Panc1 (cell line): ENCODE measurements around the gene GZMB. TPM values are rescaled to one million over a fixed set of nuclear protein-coding genes. Genes with fewer than 3 reads are reported as not detected.

ENCODE experiments used
- ATAC-seq: fragments of 200-7000 bp; cut with Tn5 transposase; 2 replicates; pipeline ENCODE4 v1.9.1; 2020; ENCODE audit warnings: mild to moderate bottlenecking, moderate library complexity
- BruUV-seq: library from RNA; stranded (reverse); fragments of 400-500 nt; replicated peaks from 2 replicates; lab custom pipeline; 2021; lab: Mats Ljungman, UMichigan
- CTCF ChIA-PET: fragments of 300-600 bp; sonication (Branson Sonifier 250); formaldehyde crosslinking; loops from one replicate; lab custom pipeline; 2022; ENCODE audit warnings: antibody characterized with exemption; lab: Charles Lee
- POLR2A ChIA-PET: fragments of 300-600 bp; sonication (Branson Sonifier 250); formaldehyde crosslinking; loops from one replicate; lab custom pipeline; 2022; ENCODE audit warnings: antibody characterized with exemption; lab: Charles Lee
- DNase-seq: peaks from one replicate; pipeline ENCODE4 v3.0.0-alpha.2; 2010; ENCODE audit warnings: low read depth, low spot score
- H3K27ac ChIP-seq: 2 replicates; pipeline ENCODE4 v1.5.1; 2011; ENCODE audit warnings: mild to moderate bottlenecking, low read length, inconsistent platforms
- H3K27me3 ChIP-seq: fragments of 200-500 bp; sonication (Bioruptor generic); 2 replicates; pipeline ENCODE4 v1.6.0; 2014; ENCODE audit warnings: low read length, inconsistent platforms; ENCODE audit not compliant: control insufficient read depth, insufficient read depth
- H3K36me3 ChIP-seq: fragments of 200-500 bp; sonication (Bioruptor generic); 2 replicates; pipeline ENCODE4 v1.5.1; 2014; ENCODE audit warnings: inconsistent platforms, mild to moderate bottlenecking, low read length, moderate library complexity; ENCODE audit not compliant: control insufficient read depth, insufficient read depth
- H3K4me1 ChIP-seq: 2 replicates; pipeline ENCODE4 v1.5.1; 2011; ENCODE audit warnings: inconsistent platforms, mild to moderate bottlenecking, low read length, moderate library complexity; ENCODE audit not compliant: control insufficient read depth, insufficient read depth
- H3K4me3 ChIP-seq, 2 experiments: 2 replicates each; pipeline ENCODE4 v1.5.1; 2011 to 2012; ENCODE audit warnings: low read depth in 2 of 2, low read length in 2 of 2, mild to moderate bottlenecking in 2 of 2, inconsistent platforms in 1 of 2, moderate library complexity in 1 of 2
- H3K9me3 ChIP-seq: fragments of 200-500 bp; sonication (Bioruptor generic); 2 replicates; pipeline ENCODE4 v1.5.1; 2014; ENCODE audit warnings: low read depth, mild to moderate bottlenecking, inconsistent platforms, low read length, moderate library complexity; ENCODE audit not compliant: control insufficient read depth, insufficient read depth
- POLR2AphosphoS5 ChIP-seq: IDR thresholded peaks from 2 replicates; pipeline ENCODE4 v1.6.1; 2012; ENCODE audit warnings: mild to moderate bottlenecking, low read depth, low read length, moderate library complexity
- SIN3A ChIP-seq: IDR thresholded peaks from 2 replicates; pipeline ENCODE4 v1.6.1; 2012; ENCODE audit warnings: low read depth, mild to moderate bottlenecking, low read length, moderate library complexity, borderline replicate concordance; ENCODE audit not compliant: insufficient read depth
- TCF7L2 ChIP-seq: IDR thresholded peaks from 2 replicates; pipeline ENCODE4 v1.6.1; 2011; ENCODE audit warnings: mild to moderate bottlenecking, low read depth, low read length, inconsistent platforms
- in situ Hi-C: cut with HindIII; loops from 2 replicates; pipeline ENCODE4 v1.10.0; 2016; ENCODE audit warnings: low sequenced_read_pairs, low pct_unique_long_range_greater_than_20kb
- intact Hi-C: fragments of 100-400 bp; cut with micrococcal nuclease; formaldehyde crosslinking; loops from one replicate; pipeline ENCODE4 v1.10.0; 2022; ENCODE audit not compliant: unreplicated experiment
- total RNA-seq: library from RNA; stranded (reverse); gene quantifications from one replicate; pipeline ENCODE4 v1.2.1, GENCODE V29; 2021; ENCODE audit not compliant: unreplicated experiment
- TF ChIP-seq, protein P1 (sequence below), 2 experiments: IDR thresholded peaks; 2 replicates each; pipeline ENCODE4 v1.6.1; 2011 to 2012; ENCODE audit warnings: low read depth in 2 of 2, control low read depth in 1 of 2, low read length in 1 of 2, mild to moderate bottlenecking in 1 of 2, moderate library complexity in 1 of 2; ENCODE audit not compliant: insufficient read depth in 1 of 2
- TF ChIP-seq, protein P2 (sequence below): fragments of 450-650 bp; IDR thresholded peaks from 2 replicates; pipeline ENCODE4 v1.5.1; 2017; ENCODE audit warnings: mild to moderate bottlenecking

GZMB gene
- total RNA-seq, 1 experiment from 2014 or later = 1.2 TPM

GRCh38 chr14:24613747-24614146 lies 20.2 kb downstream of the GZMB start:
- H3K36me3 ChIP-seq = no peaks in the 10 kb centered on the region
- no peak overlapping the region for H3K27ac ChIP-seq
- no peak for ATAC-seq
- intact Hi-C loops = no loop called here
- no peaks in the 10 kb centered on the region for H3K27me3 ChIP-seq
- in situ Hi-C loops = no loop called here
- no TSS peak for BruUV-seq
- POLR2A ChIA-PET = no interaction called here
- CTCF ChIA-PET = no interaction called here
- no peaks in the 10 kb centered on the region for H3K4me1 ChIP-seq
- H3K9me3 ChIP-seq = no peaks in the 10 kb centered on the region
- H3K4me3 ChIP-seq = no peak overlapping the region
- TF ChIP-seq POLR2AphosphoS5 (no peak), TCF7L2 (no peak), SIN3A (no peak)
- TF ChIP-seq, protein P1, sequence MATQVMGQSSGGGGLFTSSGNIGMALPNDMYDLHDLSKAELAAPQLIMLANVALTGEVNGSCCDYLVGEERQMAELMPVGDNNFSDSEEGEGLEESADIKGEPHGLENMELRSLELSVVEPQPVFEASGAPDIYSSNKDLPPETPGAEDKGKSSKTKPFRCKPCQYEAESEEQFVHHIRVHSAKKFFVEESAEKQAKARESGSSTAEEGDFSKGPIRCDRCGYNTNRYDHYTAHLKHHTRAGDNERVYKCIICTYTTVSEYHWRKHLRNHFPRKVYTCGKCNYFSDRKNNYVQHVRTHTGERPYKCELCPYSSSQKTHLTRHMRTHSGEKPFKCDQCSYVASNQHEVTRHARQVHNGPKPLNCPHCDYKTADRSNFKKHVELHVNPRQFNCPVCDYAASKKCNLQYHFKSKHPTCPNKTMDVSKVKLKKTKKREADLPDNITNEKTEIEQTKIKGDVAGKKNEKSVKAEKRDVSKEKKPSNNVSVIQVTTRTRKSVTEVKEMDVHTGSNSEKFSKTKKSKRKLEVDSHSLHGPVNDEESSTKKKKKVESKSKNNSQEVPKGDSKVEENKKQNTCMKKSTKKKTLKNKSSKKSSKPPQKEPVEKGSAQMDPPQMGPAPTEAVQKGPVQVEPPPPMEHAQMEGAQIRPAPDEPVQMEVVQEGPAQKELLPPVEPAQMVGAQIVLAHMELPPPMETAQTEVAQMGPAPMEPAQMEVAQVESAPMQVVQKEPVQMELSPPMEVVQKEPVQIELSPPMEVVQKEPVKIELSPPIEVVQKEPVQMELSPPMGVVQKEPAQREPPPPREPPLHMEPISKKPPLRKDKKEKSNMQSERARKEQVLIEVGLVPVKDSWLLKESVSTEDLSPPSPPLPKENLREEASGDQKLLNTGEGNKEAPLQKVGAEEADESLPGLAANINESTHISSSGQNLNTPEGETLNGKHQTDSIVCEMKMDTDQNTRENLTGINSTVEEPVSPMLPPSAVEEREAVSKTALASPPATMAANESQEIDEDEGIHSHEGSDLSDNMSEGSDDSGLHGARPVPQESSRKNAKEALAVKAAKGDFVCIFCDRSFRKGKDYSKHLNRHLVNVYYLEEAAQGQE (IDR thresholded peaks at IDR 0.05; ENCODE audit: insufficient read depth in 1 of 2, low read depth in 2 of 2, low read length in 1 of 2) = no peak
- TF ChIP-seq, protein P2, sequence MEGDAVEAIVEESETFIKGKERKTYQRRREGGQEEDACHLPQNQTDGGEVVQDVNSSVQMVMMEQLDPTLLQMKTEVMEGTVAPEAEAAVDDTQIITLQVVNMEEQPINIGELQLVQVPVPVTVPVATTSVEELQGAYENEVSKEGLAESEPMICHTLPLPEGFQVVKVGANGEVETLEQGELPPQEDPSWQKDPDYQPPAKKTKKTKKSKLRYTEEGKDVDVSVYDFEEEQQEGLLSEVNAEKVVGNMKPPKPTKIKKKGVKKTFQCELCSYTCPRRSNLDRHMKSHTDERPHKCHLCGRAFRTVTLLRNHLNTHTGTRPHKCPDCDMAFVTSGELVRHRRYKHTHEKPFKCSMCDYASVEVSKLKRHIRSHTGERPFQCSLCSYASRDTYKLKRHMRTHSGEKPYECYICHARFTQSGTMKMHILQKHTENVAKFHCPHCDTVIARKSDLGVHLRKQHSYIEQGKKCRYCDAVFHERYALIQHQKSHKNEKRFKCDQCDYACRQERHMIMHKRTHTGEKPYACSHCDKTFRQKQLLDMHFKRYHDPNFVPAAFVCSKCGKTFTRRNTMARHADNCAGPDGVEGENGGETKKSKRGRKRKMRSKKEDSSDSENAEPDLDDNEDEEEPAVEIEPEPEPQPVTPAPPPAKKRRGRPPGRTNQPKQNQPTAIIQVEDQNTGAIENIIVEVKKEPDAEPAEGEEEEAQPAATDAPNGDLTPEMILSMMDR = no peak
- DNase-seq = no peak

DNA sequence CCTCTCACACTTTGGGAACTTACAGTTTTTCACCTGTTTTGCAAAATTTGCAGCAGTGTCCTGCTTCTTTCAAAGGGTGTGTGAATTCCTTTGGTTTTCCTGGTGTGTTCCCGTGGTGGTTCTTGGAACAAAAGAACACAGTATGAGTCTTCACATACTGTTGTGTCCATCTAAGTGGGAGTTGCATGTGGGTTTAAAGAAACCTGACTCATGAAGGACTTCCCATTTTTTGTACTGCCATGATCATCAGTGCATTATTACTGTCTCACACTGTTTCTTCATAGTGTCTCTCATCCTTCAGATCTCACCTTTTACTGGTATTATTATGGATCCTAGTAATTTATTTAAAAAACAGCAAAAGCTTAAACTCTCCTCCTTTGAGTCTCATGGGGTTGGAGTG lies 20.7 kb downstream of the GZMB start:
- Histone ChIP-seq H3K27me3 (no peaks in the 10 kb centered on the region), H3K4me1 (no peaks in the 10 kb centered on the region), H3K27ac (no peak overlapping the region), H3K36me3 (no peaks in the 10 kb centered on the region), H3K9me3 (no peaks in the 10 kb centered on the region), H3K4me3 (no peak overlapping the region)
- TF ChIP-seq TCF7L2 (no peak), SIN3A (no peak), POLR2AphosphoS5 (no peak)
- TF ChIP-seq, protein P1 (IDR thresholded peaks at IDR 0.05; ENCODE audit: insufficient read depth in 1 of 2, low read depth in 2 of 2, low read length in 1 of 2) = no peak
- TF ChIP-seq, protein P2 = no peak
- in situ Hi-C loops (no loop called here), intact Hi-C loops (no loop called here)
- ChIA-PET POLR2A (interaction anchor here (0.7 kb wide), 1 partner anchor 13 kb away, joined by 3 read pairs; no protein-coding TSS in a partner anchor), CTCF (no interaction called here)
- ATAC-seq (no peak), DNase-seq (no peak)
- no TSS peak for BruUV-seq
